Sigmoid colon (tissue), 4 donors: ENCODE measurements around the gene TTK.

Experiments used
- EP300 ChIP-seq, 4 donors: sonication (generic); formaldehyde crosslinking; IDR thresholded peaks; one replicate each; pipeline ENCODE4 v1.6.1; 2017; ENCODE audit warnings: antibody characterized with exemption in 4 of 4
- POLR2A ChIP-seq, 2 donors: fragments of 450-650 bp; IDR thresholded peaks; one replicate each; pipeline ENCODE4 v1.6.1; 2016; ENCODE audit warnings: antibody characterized with exemption in 2 of 2, mild to moderate bottlenecking in 2 of 2, moderate library complexity in 2 of 2
- TF ChIP-seq, protein P1 (sequence below), 4 experiments: fragments of 450-650 bp in 3 of 4; fragments of 200-600 bp in 1 of 4; IDR thresholded peaks; one replicate each; pipeline ENCODE4 v1.5.1; 2016 to 2019; ENCODE audit warnings: antibody characterized with exemption in 4 of 4, mild to moderate bottlenecking in 3 of 4, moderate library complexity in 2 of 4

DNA sequence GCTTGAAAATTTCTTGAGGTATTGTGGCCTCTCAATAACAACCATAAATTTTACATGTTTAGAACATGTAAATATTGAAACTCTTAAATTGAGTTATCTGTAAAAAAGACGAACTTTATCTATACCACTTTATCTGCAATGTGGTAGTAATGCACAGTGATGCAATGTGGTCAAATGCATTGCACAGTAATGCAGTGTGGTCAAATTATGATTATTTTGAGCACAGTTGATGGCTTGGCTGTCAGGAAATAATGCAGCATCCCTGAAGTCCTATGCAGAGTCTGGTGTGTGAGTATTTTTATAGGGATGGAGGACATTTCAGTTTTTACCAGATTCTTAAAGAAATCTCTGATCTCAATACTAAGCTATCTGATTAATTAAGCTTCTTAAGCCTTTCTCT is 5.1 kb downstream of the TTK start:
- TF ChIP-seq EP300 (IDR thresholded peaks at IDR 0.05) (no peak), POLR2A (IDR thresholded peaks at IDR 0.05) (no peak)
- TF ChIP-seq, protein P1, sequence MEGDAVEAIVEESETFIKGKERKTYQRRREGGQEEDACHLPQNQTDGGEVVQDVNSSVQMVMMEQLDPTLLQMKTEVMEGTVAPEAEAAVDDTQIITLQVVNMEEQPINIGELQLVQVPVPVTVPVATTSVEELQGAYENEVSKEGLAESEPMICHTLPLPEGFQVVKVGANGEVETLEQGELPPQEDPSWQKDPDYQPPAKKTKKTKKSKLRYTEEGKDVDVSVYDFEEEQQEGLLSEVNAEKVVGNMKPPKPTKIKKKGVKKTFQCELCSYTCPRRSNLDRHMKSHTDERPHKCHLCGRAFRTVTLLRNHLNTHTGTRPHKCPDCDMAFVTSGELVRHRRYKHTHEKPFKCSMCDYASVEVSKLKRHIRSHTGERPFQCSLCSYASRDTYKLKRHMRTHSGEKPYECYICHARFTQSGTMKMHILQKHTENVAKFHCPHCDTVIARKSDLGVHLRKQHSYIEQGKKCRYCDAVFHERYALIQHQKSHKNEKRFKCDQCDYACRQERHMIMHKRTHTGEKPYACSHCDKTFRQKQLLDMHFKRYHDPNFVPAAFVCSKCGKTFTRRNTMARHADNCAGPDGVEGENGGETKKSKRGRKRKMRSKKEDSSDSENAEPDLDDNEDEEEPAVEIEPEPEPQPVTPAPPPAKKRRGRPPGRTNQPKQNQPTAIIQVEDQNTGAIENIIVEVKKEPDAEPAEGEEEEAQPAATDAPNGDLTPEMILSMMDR (IDR thresholded peaks at IDR 0.05) = no peak
